Nephron (organoid): ENCODE data around the gene VASH2.

Experiments used
- H3K27ac Mint-ChIP-seq, 3 experiments: 2 replicates each; pipeline ENCODE4 v1.8.0; 2020; ENCODE audit warnings: mixed read lengths in 3 of 3, mild to moderate bottlenecking in 2 of 3, moderate library complexity in 1 of 3
- H3K27me3 Mint-ChIP-seq: 2 replicates; pipeline ENCODE4 v1.8.0; 2021; ENCODE audit warnings: low read depth, mild to moderate bottlenecking, moderate library complexity, mixed read lengths
- H3K36me3 Mint-ChIP-seq: 2 replicates; pipeline ENCODE4 v1.8.0; 2020; ENCODE audit warnings: low read depth, mixed read lengths
- H3K4me1 Mint-ChIP-seq: 2 replicates; pipeline ENCODE4 v1.8.0; 2020; ENCODE audit warnings: mixed read lengths
- H3K4me3 Mint-ChIP-seq, 3 experiments: 2 replicates each; pipeline ENCODE4 v1.8.0; 2020; ENCODE audit warnings: mild to moderate bottlenecking in 3 of 3, mixed read lengths in 3 of 3, moderate library complexity in 2 of 3
- H3K9me3 Mint-ChIP-seq: 2 replicates; pipeline ENCODE4 v1.8.0; 2020; ENCODE audit warnings: mixed read lengths
- CTCF ChIP-seq, 3 experiments: fragments of 200-600 bp; sonication (generic); IDR thresholded peaks; one replicate each; pipeline ENCODE4 v1.5.0; 2021; ENCODE audit warnings: antibody characterized with exemption in 3 of 3; ENCODE audit not compliant: unreplicated experiment in 3 of 3

The VASH2 gene

GRCh38 chr1:212970085-212970484, 19.7 kb downstream of the VASH2 start:
- Mint-ChIP-seq H3K27me3 (no peaks in the 10 kb centered on the region), H3K36me3 (peaks cover 78% of the 10 kb centered on the region), H3K9me3 (no peaks in the 10 kb centered on the region), H3K4me3 (peak overlapping the region in 2 of 3 experiments; percentile 2 to 47), H3K27ac (peak overlapping the region; percentile 49 to 92 (median 53)), H3K4me1 (peaks cover 84% of the 10 kb centered on the region)
- TF ChIP-seq CTCF (IDR thresholded peaks at IDR 0.05; ENCODE audit: unreplicated experiment in 3 of 3) = no peak

- Mint-ChIP-seq H3K9me3 (no peaks in the 10 kb centered on the region), H3K4me3 (no peak overlapping the region), H3K27ac (peak overlapping the region in 1 of 3 experiments; percentile 24), H3K36me3 (peaks cover 81% of the 10 kb centered on the region), H3K27me3 (no peaks in the 10 kb centered on the region), H3K4me1 (peaks cover 85% of the 10 kb centered on the region)
- TF ChIP-seq CTCF (IDR thresholded peaks at IDR 0.05; ENCODE audit: unreplicated experiment in 3 of 3) = no peak
These were observed 21.0 kb downstream of the VASH2 start for GRCh38 chr1:212971312-212971711.

- Mint-ChIP-seq H3K4me3 (no peak overlapping the region), H3K9me3 (no peaks in the 10 kb centered on the region), H3K36me3 (peaks cover 76% of the 10 kb centered on the region), H3K4me1 (peaks cover 84% of the 10 kb centered on the region), H3K27ac (peak overlapping the region in 1 of 3 experiments; percentile 24), H3K27me3 (no peaks in the 10 kb centered on the region)
- no peak for TF ChIP-seq CTCF (IDR thresholded peaks at IDR 0.05; ENCODE audit: unreplicated experiment in 3 of 3)
These were observed 23.1 kb downstream of the VASH2 start for GRCh38 chr1:212973426-212973825.

- H3K27ac Mint-ChIP-seq = no peak overlapping the region
- no peaks in the 10 kb centered on the region for H3K27me3 Mint-ChIP-seq
- H3K36me3 Mint-ChIP-seq = peaks cover 78% of the 10 kb centered on the region
- peaks cover 84% of the 10 kb centered on the region for H3K4me1 Mint-ChIP-seq
- H3K9me3 Mint-ChIP-seq = no peaks in the 10 kb centered on the region
- TF ChIP-seq CTCF (IDR thresholded peaks at IDR 0.05; ENCODE audit: unreplicated experiment in 3 of 3) = no peak
- H3K4me3 Mint-ChIP-seq = no peak overlapping the region
These were observed 23.6 kb downstream of the VASH2 start for GRCh38 chr1:212973899-212974298.

GRCh38 chr1:212974711-212975110, 24.4 kb downstream of the VASH2 start:
- no peaks in the 10 kb centered on the region for H3K9me3 Mint-ChIP-seq
- peaks cover 78% of the 10 kb centered on the region for H3K36me3 Mint-ChIP-seq
- no peak overlapping the region for H3K4me3 Mint-ChIP-seq
- H3K4me1 Mint-ChIP-seq = peaks cover 86% of the 10 kb centered on the region
- H3K27ac Mint-ChIP-seq = peak overlapping the region in 1 of 3 experiments; percentile 66
- TF ChIP-seq CTCF (IDR thresholded peaks at IDR 0.05; ENCODE audit: unreplicated experiment in 3 of 3) = no peak
- no peaks in the 10 kb centered on the region for H3K27me3 Mint-ChIP-seq

- Mint-ChIP-seq H3K36me3 (peaks cover 76% of the 10 kb centered on the region), H3K4me3 (no peak overlapping the region), H3K27ac (peak overlapping the region in 2 of 3 experiments; percentile 27 to 66), H3K27me3 (no peaks in the 10 kb centered on the region), H3K9me3 (no peaks in the 10 kb centered on the region), H3K4me1 (peaks cover 86% of the 10 kb centered on the region)
- no peak for TF ChIP-seq CTCF (IDR thresholded peaks at IDR 0.05; ENCODE audit: unreplicated experiment in 3 of 3)
These were observed 25.0 kb downstream of the VASH2 start for GRCh38 chr1:212975111-212975918.
